K562 (cell line): Measurements from ENCODE around the gene ELP5. TPM values are rescaled to one million over a fixed set of nuclear protein-coding genes. Genes with fewer than 3 reads are reported as not detected.

ENCODE experiments used
- AFF1 ChIP-seq, 2 experiments: fragments of 450-650 bp; IDR thresholded peaks; 2 replicates each; pipeline ENCODE4 v1.6.1; 2018; ENCODE audit warnings: mild to moderate bottlenecking in 2 of 2, low read depth in 1 of 2; ENCODE audit not compliant: partially characterized antibody in 2 of 2
- ARNT ChIP-seq, 2 experiments: fragments of 450-650 bp; IDR thresholded peaks; 2 replicates each; pipeline ENCODE4 v1.6.1; 2016; ENCODE audit warnings: mild to moderate bottlenecking in 1 of 2
- GMEB1 ChIP-seq: fragments of 250-450 bp; sonication (Bioruptor Pico); IDR thresholded peaks from 2 replicates; pipeline ENCODE4 v1.4.0; 2020; ENCODE audit warnings: mild to moderate bottlenecking
- HMGXB4 ChIP-seq: sonication (generic); formaldehyde crosslinking; IDR thresholded peaks from 2 replicates; pipeline ENCODE4 v1.8.1; 2023; ENCODE audit warnings: mild to moderate bottlenecking, missing genetic modification reagents
- NR2C2 ChIP-seq, 2 experiments: fragments of 200-800 bp in 1 of 2; sonication (Bioruptor generic) in 1 of 2; sonication (generic) in 1 of 2; formaldehyde crosslinking in 1 of 2; IDR thresholded peaks; 2 replicates each; pipeline versions ENCODE4 v1.6.1 to v1.8.0; 2016 to 2022; ENCODE audit warnings: mild to moderate bottlenecking in 1 of 2, missing compliant biosample characterization in 1 of 2, missing genetic modification characterization in 1 of 2, missing genetic modification reagents in 1 of 2
- NRF1 ChIP-seq, 2 experiments: fragments of 450-650 bp; IDR thresholded peaks in 1 of 2; conservative IDR thresholded peaks in 1 of 2; 2 replicates each; pipeline ENCODE4 v1.6.1; 2014; ENCODE audit warnings: mild to moderate bottlenecking in 2 of 2
- POLR2AphosphoS5 ChIP-seq: IDR thresholded peaks from 2 replicates; pipeline ENCODE4 v1.6.1; 2011; ENCODE audit warnings: mild to moderate bottlenecking, low read depth, low read length, moderate library complexity; ENCODE audit not compliant: control insufficient read depth, insufficient read depth
- PTBP1 ChIP-seq: fragments of 200-400 bp; formaldehyde crosslinking; IDR thresholded peaks from 2 replicates; pipeline ENCODE4 v1.6.1; 2017; ENCODE audit warnings: low read depth, low read length
- RBFOX2 ChIP-seq: fragments of 200-400 bp; formaldehyde crosslinking; IDR thresholded peaks from 2 replicates; pipeline ENCODE4 v1.6.1; 2017; ENCODE audit warnings: low read depth, mild to moderate bottlenecking, low read length, moderate library complexity
- TSHZ1 ChIP-seq: fragments of 250-450 bp; sonication (Bioruptor Pico); IDR thresholded peaks from 2 replicates; pipeline ENCODE4 v1.4.0; 2020; ENCODE audit warnings: mild to moderate bottlenecking, moderate library complexity
- ZNF277 ChIP-seq: fragments of 250-450 bp; sonication (Bioruptor Pico); IDR thresholded peaks from 2 replicates; pipeline ENCODE4 v1.8.0; 2022; ENCODE audit warnings: inconsistent platforms, mild to moderate bottlenecking, moderate library complexity, borderline replicate concordance
- ZNF311 ChIP-seq: fragments of 250-450 bp; sonication (Bioruptor Pico); IDR thresholded peaks from 2 replicates; pipeline ENCODE4 v1.4.0; 2020; ENCODE audit warnings: mild to moderate bottlenecking, moderate library complexity
- polyA plus RNA-seq, 8 experiments: library from polyadenylated mRNA; depleted of rRNA in 4 of 8; stranded (reverse) in 5 of 8; unstranded in 3 of 8; fragments of >200 nt; fragmentation: Nextera tagmentation in 2 of 8; fragmentation: Illumina TruSeq in 1 of 8; extraction: Ambion mirVana in 2 of 8; extraction: Trizol in 1 of 8; gene quantifications; 2 replicates each; pipeline versions ENCODE4 v1.2.1 to v1.2.3, GENCODE V29; 2011 to 2014; ENCODE audit warnings: inconsistent platforms in 1 of 8, missing spikeins in 1 of 8
- total RNA-seq, 7 experiments: library from RNA; depleted of rRNA in 6 of 7; stranded (reverse); fragments of >200 nt in 6 of 7; fragmentation: Illumina TruSeq in 2 of 7; extraction: Trizol in 2 of 7; gene quantifications; 2 replicates each; pipeline versions ENCODE4 v1.2.1 to v1.2.3, GENCODE V29; 2011 to 2021; ENCODE audit warnings: low replicate concordance in 1 of 7

ELP5 gene
- total and polyA plus RNA-seq, 9 of the 15 experiments (the other 6 are each of a cell fraction or from before 2014, with no cell fraction given) = 25.7 to 77.9 (median 52.9) TPM

DNA sequence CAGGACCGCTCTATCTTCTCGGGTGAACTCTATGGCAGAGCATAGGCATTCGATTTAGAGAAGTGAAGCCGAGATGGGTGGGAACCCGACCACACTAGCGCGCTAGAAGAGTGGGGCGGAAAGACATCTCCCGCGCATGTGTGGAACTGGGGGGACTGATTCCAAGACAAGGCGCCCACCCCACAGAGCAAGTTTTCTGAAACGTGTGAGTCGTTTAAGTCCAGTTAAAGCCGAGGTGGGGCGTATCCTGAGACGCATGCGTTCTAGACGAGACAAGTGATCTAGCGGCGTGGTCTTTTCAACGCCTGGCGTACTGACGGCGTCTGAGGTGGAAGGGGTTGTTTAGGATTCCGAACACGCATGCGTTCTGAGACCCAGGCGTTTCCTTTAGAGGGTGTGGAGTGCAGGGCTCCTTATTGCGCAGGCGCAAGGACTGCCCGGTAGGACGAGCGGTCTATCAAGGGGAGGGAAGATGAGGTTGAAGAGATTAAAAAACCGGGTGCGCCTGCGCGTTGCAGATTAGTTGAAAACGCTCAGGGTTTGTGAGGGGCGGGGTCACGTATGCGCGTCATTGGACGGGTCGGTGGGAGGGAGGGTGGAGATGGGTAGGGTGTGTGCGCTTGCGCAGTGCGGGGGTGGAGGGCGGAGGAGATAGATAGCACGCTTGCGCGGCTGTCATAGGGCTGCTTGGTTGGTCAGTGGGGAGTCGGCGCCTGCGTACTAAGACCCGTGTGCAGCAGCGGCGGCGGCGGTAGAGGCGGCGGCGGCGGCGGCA is 55.1 kb downstream of the ELP5 start, which contains the start of gene EIF5A (continued):
- TF ChIP-seq TSHZ1 (CRISPR knock-in tag) (no peak), PTBP1 (no peak), POLR2AphosphoS5 (peak; percentile 38; the same call in 1 of the 2 replicates), ZNF311 (CRISPR knock-in tag) (no peak), NRF1 (conservative IDR thresholded peaks at IDR 0.05 in 1 of 2, IDR thresholded peaks at IDR 0.05 in 1 of 2) (peak; percentile 100), AFF1 (IDR thresholded peaks at IDR 0.05; ENCODE audit: low read depth in 1 of 2, partially characterized antibody in 2 of 2) (no peak), NR2C2 (CRISPR knock-in tag; IDR thresholded peaks at IDR 0.05) (no peak), NR2C2 (tag; IDR thresholded peaks at IDR 0.05) (peak; percentile 42; the same call in 1 of the 2 replicates), RBFOX2 (peak; percentile 81), ZNF277 (no peak), HMGXB4 (no peak), ARNT (IDR thresholded peaks at IDR 0.05) (0 out of 4 replicates have a peak, but pooled peaks of 1 of the 2 experiments have one; percentile 3), GMEB1 (CRISPR knock-in tag) (peak; percentile 57)
